Liver (tissue), 9 donors: ENCODE measurements around the gene TRIM41. TPM values are rescaled to one million over a fixed set of nuclear protein-coding genes. Genes with fewer than 3 reads are reported as not detected.
A peak's percentile ranks its signal among the peaks of the same experiment; 100 is the strongest.

Source experiments
- DNase-seq: peaks from one replicate; pipeline ENCODE4 v3.0.0-alpha.2; 2017; ENCODE audit warnings: low spot score
- H3K27ac ChIP-seq, 2 donors: one replicate each; pipeline ENCODE4 v1.7.0; 2013; ENCODE audit warnings: inconsistent platforms in 2 of 2, low read length in 2 of 2, control low read depth in 1 of 2, low read depth in 1 of 2, mild to moderate bottlenecking in 1 of 2
- H3K27me3 ChIP-seq, 4 donors: one replicate each; pipeline versions ENCODE4 v1.6.1 to v1.7.0; 2013; ENCODE audit warnings: low read length in 3 of 4, inconsistent platforms in 1 of 4, mild to moderate bottlenecking in 1 of 4, moderate library complexity in 1 of 4; ENCODE audit not compliant: control insufficient read depth in 4 of 4, insufficient read depth in 4 of 4
- H3K36me3 ChIP-seq, 4 donors: one replicate each; pipeline versions ENCODE4 v1.6.1 to v1.7.0; 2013; ENCODE audit warnings: low read length in 3 of 4, mild to moderate bottlenecking in 3 of 4, low read depth in 1 of 4, moderate library complexity in 1 of 4; ENCODE audit not compliant: control insufficient read depth in 4 of 4, insufficient read depth in 3 of 4
- H3K4me1 ChIP-seq, 4 donors: one replicate each; pipeline versions ENCODE4 v1.6.1 to v1.7.0; 2013; ENCODE audit warnings: low read length in 3 of 4, mild to moderate bottlenecking in 3 of 4, moderate library complexity in 1 of 4; ENCODE audit not compliant: control insufficient read depth in 4 of 4, insufficient read depth in 4 of 4
- H3K4me3 ChIP-seq, 3 donors: one replicate each; pipeline versions ENCODE4 v1.6.1 to v1.7.0; 2013; ENCODE audit warnings: low read length in 3 of 3, control low read depth in 1 of 3, low read depth in 1 of 3, mild to moderate bottlenecking in 1 of 3
- H3K9ac ChIP-seq, 2 donors: one replicate each; pipeline ENCODE4 v1.7.0; 2013; ENCODE audit warnings: low read length in 2 of 2, mild to moderate bottlenecking in 2 of 2, moderate library complexity in 2 of 2, control low read depth in 1 of 2, low read depth in 1 of 2
- H3K9me3 ChIP-seq, 4 donors: one replicate each; pipeline versions ENCODE4 v1.6.1 to v1.7.0; 2013; ENCODE audit warnings: low read length in 3 of 4; ENCODE audit not compliant: control insufficient read depth in 4 of 4
- FOXA1 ChIP-seq: IDR thresholded peaks from 2 replicates; pipeline ENCODE4 v1.6.1; 2016; ENCODE audit warnings: antibody characterized with exemption
- FOXA2 ChIP-seq: IDR thresholded peaks from 2 replicates; pipeline ENCODE4 v1.6.1; 2016; ENCODE audit warnings: antibody characterized with exemption
- HNF4A ChIP-seq, 2 donors: conservative IDR thresholded peaks; 2 replicates each; pipeline ENCODE4 v1.6.1; 2016; ENCODE audit warnings: antibody characterized with exemption in 2 of 2, mild to moderate bottlenecking in 2 of 2
- JUND ChIP-seq, 2 donors: IDR thresholded peaks; 2 replicates each; pipeline ENCODE4 v1.6.1; 2016; ENCODE audit warnings: antibody characterized with exemption in 2 of 2
- NR2F2 ChIP-seq: IDR thresholded peaks from 2 replicates; pipeline ENCODE4 v1.6.1; 2016; ENCODE audit warnings: antibody characterized with exemption
- RXRA ChIP-seq, 2 donors: IDR thresholded peaks; 2 replicates each; pipeline ENCODE4 v1.6.1; 2017 to 2018; ENCODE audit warnings: antibody characterized with exemption in 2 of 2, mild to moderate bottlenecking in 1 of 2
- SP1 ChIP-seq: IDR thresholded peaks from 2 replicates; pipeline ENCODE4 v1.6.1; 2018; ENCODE audit warnings: antibody characterized with exemption, mild to moderate bottlenecking
- TAF1 ChIP-seq: conservative IDR thresholded peaks from 2 replicates; pipeline ENCODE4 v1.6.1; 2016; ENCODE audit warnings: antibody characterized with exemption, mild to moderate bottlenecking
- WGBS: extraction: QIAGEN DNeasy Blood & Tissue Kit; methylation state at CpG from one replicate; pipeline ENCODE4 v1.1.7; 2013; 5-methylcytosine and 5-hydroxymethylcytosine counted together
- polyA plus RNA-seq, 2 donors: library from polyadenylated mRNA; stranded (reverse) in 1 of 2; unstranded in 1 of 2; fragments of 200-250 nt in 1 of 2; fragments of >200 nt in 1 of 2; fragmentation: Nextera tagmentation in 1 of 2; extraction: Ambion mirVana in 1 of 2; gene quantifications; one replicate each; pipeline versions ENCODE4 v1.2.1 to v1.2.3, GENCODE V29; 2013 to 2015
- total RNA-seq, 2 donors: library from RNA; depleted of rRNA; stranded (reverse); fragments of >200 nt; gene quantifications; one replicate each; pipeline ENCODE4 v1.2.3, GENCODE V29; 2014
- TF ChIP-seq, protein P1 (sequence below): IDR thresholded peaks from 2 replicates; pipeline ENCODE4 v1.6.1; 2016; ENCODE audit warnings: antibody characterized with exemption
- TF ChIP-seq, protein P2 (sequence below): IDR thresholded peaks from 2 replicates; pipeline ENCODE4 v1.6.1; 2016; ENCODE audit warnings: antibody characterized with exemption
- TF ChIP-seq, protein P3 (sequence below): IDR thresholded peaks from 2 replicates; pipeline ENCODE4 v1.6.1; 2016; ENCODE audit warnings: antibody characterized with exemption
- TF ChIP-seq, protein P4 (sequence below): fragments of 150-350 bp; IDR thresholded peaks from 2 replicates; pipeline ENCODE4 v1.5.1; 2017; ENCODE audit warnings: improper control_type of control experiment, low read depth, low read length; ENCODE audit not compliant: missing input control
- TF ChIP-seq, protein P5 (sequence below): IDR thresholded peaks from 2 replicates; pipeline ENCODE4 v1.6.1; 2016; ENCODE audit warnings: antibody characterized with exemption, mild to moderate bottlenecking
- donor health status: healthy.
- donor health status: healthy.
- donor health status: healthy.
- donor health status: healthy.
- donor health status: healthy.

Gene TRIM41
- total and polyA plus RNA-seq, 4 donors = 2.8 to 14.1 (median 11.0) TPM

DNA sequence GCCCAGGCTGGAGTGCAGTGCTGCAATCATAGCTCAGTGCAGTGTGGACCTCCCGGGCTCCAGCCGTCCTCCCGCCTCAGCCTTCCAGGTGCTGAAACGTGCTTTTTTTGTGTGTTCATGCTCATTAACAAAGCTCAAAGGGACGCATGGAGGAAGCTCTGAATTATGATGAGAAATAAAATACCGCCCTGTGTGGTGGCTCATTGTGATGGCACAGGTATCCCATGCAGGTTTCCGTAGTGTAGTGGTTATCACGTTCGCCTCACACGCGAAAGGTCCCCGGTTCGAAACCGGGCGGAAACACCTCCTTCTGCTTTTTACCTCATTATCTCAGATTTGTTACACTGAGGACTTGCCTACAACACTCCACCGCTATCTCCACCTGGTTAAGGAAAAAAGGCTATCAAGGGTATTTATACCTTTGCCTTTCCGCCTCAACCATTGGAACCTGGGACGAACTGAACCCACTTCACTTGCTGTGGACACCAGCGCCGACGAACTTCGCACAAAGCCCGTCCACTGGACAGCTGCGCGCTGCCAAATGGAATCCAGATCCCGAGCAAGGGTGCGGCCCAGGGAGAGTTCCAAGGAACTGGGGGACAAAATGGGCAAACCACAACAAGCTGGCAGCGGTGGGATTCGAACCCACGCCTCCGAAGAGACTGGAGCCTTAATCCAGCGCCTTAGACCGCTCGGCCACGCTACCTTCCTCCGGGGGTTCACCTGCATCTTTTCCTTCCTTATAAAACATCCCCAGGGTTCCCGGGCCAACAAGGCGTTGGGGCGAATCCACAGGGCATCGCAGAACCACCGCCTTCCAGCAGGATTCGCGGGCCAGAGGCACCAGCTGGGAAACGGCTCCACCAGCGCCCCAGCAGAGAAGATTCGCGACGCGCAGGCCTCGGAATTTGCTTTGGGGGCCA lies 49.4 kb upstream of the TRIM41 start:
- DNase-seq = peak; percentile 64
- H3K9ac ChIP-seq = no peak overlapping the region
- TF ChIP-seq, protein P1, sequence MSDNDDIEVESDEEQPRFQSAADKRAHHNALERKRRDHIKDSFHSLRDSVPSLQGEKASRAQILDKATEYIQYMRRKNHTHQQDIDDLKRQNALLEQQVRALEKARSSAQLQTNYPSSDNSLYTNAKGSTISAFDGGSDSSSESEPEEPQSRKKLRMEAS = no peak
- TF ChIP-seq HNF4A (conservative IDR thresholded peaks at IDR 0.05) (no peak), NR2F2 (no peak), JUND (IDR thresholded peaks at IDR 0.05) (no peak), TAF1 (no peak), FOXA2 (no peak), RXRA (IDR thresholded peaks at IDR 0.05) (no peak), FOXA1 (no peak), SP1 (no peak)
- TF ChIP-seq, protein P2, sequence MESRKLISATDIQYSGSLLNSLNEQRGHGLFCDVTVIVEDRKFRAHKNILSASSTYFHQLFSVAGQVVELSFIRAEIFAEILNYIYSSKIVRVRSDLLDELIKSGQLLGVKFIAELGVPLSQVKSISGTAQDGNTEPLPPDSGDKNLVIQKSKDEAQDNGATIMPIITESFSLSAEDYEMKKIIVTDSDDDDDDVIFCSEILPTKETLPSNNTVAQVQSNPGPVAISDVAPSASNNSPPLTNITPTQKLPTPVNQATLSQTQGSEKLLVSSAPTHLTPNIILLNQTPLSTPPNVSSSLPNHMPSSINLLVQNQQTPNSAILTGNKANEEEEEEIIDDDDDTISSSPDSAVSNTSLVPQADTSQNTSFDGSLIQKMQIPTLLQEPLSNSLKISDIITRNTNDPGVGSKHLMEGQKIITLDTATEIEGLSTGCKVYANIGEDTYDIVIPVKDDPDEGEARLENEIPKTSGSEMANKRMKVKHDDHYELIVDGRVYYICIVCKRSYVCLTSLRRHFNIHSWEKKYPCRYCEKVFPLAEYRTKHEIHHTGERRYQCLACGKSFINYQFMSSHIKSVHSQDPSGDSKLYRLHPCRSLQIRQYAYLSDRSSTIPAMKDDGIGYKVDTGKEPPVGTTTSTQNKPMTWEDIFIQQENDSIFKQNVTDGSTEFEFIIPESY = no peak
- TF ChIP-seq, protein P3, sequence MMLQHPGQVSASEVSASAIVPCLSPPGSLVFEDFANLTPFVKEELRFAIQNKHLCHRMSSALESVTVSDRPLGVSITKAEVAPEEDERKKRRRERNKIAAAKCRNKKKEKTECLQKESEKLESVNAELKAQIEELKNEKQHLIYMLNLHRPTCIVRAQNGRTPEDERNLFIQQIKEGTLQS = no peak
- TF ChIP-seq, protein P4, sequence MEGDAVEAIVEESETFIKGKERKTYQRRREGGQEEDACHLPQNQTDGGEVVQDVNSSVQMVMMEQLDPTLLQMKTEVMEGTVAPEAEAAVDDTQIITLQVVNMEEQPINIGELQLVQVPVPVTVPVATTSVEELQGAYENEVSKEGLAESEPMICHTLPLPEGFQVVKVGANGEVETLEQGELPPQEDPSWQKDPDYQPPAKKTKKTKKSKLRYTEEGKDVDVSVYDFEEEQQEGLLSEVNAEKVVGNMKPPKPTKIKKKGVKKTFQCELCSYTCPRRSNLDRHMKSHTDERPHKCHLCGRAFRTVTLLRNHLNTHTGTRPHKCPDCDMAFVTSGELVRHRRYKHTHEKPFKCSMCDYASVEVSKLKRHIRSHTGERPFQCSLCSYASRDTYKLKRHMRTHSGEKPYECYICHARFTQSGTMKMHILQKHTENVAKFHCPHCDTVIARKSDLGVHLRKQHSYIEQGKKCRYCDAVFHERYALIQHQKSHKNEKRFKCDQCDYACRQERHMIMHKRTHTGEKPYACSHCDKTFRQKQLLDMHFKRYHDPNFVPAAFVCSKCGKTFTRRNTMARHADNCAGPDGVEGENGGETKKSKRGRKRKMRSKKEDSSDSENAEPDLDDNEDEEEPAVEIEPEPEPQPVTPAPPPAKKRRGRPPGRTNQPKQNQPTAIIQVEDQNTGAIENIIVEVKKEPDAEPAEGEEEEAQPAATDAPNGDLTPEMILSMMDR = no peak
- TF ChIP-seq, protein P5, sequence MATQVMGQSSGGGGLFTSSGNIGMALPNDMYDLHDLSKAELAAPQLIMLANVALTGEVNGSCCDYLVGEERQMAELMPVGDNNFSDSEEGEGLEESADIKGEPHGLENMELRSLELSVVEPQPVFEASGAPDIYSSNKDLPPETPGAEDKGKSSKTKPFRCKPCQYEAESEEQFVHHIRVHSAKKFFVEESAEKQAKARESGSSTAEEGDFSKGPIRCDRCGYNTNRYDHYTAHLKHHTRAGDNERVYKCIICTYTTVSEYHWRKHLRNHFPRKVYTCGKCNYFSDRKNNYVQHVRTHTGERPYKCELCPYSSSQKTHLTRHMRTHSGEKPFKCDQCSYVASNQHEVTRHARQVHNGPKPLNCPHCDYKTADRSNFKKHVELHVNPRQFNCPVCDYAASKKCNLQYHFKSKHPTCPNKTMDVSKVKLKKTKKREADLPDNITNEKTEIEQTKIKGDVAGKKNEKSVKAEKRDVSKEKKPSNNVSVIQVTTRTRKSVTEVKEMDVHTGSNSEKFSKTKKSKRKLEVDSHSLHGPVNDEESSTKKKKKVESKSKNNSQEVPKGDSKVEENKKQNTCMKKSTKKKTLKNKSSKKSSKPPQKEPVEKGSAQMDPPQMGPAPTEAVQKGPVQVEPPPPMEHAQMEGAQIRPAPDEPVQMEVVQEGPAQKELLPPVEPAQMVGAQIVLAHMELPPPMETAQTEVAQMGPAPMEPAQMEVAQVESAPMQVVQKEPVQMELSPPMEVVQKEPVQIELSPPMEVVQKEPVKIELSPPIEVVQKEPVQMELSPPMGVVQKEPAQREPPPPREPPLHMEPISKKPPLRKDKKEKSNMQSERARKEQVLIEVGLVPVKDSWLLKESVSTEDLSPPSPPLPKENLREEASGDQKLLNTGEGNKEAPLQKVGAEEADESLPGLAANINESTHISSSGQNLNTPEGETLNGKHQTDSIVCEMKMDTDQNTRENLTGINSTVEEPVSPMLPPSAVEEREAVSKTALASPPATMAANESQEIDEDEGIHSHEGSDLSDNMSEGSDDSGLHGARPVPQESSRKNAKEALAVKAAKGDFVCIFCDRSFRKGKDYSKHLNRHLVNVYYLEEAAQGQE = no peak
- H3K27ac ChIP-seq = no peak overlapping the region
- 6% methylated on average over 50 of the region's 50 CpGs for WGBS
- H3K9me3 ChIP-seq = peaks cover 0 to 1% (median 0%) of the 10 kb centered on the region in 4 donors
- peaks cover 4 to 19% (median 9%) of the 10 kb centered on the region in 4 donors for H3K27me3 ChIP-seq
- H3K4me3 ChIP-seq = no peak overlapping the region
- H3K36me3 ChIP-seq = no peaks in the 10 kb centered on the region
- peaks cover 0 to 3% (median 0%) of the 10 kb centered on the region in 4 donors for H3K4me1 ChIP-seq
